HG03103 (cell line): ENCODE measurements around the gene SPSB1.

Experiments
- ATAC-seq: cut with Tn5 transposase; IDR thresholded peaks from one replicate; pipeline ENCODE4 v1.9.1; 2021; ENCODE audit warnings: low read depth; ENCODE audit not compliant: unreplicated experiment

The SPSB1 gene

DNA sequence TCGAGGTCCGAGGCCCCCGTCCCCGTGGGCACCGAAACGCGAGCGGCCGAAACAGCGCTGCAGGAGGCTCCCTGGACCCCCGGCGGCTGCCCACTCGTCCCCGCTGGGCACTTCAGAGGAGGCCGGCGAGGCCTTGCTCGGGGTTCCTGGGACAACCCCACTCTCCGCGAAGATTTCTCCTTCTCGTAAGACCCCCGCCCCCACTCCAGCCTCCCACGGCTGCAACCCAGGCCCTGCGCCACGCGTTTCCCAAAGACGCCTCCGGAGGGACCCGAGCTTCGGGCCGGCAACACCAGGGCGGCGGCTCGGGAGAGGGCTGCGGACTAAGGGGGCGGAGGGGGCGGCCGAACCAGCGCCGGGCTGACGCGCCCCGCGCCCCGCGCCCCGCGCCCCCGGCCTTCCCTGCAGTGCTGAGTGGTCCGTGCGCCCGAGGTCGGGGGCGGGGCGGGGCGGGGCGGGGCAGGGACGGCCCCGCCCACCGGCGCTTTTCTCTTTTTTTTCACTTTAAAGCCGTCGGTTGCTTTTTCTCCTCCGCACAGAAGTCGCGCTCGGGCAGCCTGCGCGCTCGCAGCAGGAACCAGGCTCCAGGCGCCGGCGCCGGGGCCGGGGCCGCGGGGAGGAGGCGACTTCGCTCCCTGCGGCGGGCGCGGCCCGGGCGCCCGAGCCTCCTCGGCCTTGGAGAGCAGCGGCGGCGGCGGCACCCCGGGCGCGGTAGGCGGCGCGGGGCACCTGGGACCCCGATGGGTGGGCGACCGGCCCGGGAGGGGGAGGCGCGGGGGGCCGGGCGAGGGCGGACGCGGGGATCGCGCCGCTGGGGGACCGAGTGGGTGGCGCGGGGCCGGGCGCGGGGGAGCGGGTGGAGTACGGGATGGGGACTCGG, at the start of gene SPSB1:
TSS of gene SPSB1 (plus strand) at position 534 of the 880 bp plus-strand sequence. CDS start 62,998 bp downstream, outside the sequence.
- ATAC-seq: no peak

DNA sequence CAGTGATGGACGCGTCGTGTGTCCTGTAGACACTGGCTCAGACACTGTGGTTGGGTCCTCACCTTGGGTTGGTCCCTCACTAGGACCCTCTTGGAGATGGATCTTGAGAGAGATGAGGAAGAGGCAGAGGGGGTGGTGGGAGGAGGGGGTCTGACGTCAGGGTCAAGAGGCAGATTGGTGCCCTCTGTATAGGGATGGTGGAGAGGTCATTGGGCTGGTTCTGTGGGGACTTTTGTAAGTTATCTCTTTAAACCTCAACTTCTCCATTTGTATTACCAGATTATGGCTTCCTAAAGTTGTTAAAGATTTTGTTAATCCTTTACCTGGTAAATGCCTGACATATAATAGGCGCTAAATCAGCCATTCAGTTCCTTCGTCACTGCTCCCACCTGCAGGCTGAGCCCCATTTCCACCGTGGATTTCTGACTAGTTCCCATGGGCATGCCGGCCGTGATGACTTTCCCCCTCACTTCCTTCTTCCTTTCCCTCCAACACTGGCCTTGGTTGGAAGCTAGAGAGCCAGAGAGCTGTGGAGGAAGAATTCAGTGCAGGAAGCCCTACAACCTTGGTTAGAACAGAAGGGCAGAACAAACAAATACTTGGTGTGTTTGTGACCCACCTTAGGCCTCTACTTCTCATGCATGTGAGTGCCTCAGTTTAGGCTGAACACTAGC, 49.5 kb upstream of the SPSB1 start:
- no peak for ATAC-seq

- ATAC-seq: no peak
These were observed 48.0 kb upstream of the SPSB1 start for GRCh38 chr1:9244501-9245229.

DNA sequence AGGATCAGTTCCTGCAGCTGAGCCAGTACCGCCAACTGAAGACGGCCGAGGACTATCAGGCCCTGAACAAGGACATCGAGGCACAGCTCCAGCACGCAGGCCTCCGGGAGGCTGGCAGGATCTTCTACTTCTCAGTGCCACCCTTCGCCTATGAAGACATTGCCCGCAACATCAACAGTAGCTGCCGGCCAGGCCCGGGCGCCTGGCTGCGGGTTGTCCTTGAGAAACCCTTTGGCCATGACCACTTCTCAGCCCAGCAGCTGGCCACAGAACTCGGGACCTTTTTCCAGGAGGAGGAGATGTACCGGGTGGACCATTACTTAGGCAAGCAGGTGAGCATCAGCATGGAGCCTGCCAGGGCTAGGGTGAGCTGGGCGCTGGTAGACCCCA, 47.5 kb upstream of the SPSB1 start:
- no peak for ATAC-seq

- ATAC-seq: no peak
These were observed 47.0 kb upstream of the SPSB1 start for GRCh38 chr1:9245661-9246060.

DNA sequence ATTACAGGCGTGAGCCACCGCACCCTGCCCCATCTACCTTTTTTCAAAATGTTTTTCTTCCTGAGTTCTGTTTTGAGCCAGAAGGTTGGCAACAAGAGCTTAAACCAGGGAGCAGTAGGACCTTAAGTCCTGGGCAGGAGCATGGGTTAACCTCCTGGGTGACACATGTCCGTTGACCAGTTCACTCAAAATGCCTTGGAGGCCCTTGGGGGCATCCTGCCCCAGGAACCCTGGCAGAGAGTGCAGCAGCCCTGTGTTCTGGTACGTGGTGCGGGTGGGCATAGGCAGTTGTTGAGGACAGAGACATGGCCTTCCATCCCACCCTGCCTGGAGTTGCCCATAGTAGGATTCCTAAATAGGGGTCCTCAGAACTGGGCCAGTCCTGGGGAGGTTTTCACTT, 46.5 kb upstream of the SPSB1 start:
- no peak for ATAC-seq

DNA sequence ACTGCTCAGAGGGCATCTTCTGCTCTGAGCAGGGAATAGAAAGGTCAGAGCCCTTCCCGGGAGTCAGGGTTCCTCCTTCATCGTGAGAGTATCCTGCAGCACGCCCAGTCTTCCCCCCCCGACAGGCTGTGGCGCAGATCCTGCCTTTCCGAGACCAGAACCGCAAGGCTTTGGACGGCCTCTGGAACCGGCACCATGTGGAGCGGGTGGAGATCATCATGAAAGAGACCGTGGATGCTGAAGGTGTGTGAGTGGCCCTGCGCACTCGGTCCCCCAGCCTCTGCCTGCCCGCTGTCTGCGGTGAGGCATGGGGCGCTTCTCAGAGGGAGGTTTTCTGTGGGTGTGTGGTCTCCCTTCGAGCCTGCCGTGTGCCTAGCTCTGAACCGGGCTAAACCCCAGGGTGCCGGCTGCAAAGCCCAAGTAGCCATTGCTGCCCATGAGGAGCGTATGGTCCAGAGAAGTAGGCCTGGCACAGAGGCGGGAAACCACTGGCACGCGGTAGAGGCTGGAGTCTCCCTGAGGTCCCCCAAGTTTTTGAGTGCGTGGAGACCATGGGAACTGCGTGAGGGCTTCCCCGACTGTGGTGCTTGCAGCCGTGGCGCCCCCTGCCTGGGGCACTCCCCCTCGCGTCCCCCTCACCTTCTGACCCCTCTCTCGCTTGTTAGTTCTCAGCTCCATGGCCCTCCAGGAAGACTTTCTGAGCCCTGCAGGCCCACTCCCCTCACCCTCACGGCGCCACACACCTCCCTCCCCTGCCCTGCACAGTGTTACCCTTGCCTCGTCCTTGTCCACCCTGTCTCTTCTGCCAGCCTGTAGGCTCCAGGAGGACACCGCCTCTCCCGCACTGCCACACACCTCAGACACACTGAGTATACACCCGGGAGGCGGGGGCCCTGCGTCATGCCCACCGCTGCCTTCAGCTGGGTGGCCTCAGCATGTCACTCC, 45.6 kb upstream of the SPSB1 start:
- no peak for ATAC-seq

GRCh38 chr1:9247894-9248293, 44.8 kb upstream of the SPSB1 start:
- no peak for ATAC-seq

DNA sequence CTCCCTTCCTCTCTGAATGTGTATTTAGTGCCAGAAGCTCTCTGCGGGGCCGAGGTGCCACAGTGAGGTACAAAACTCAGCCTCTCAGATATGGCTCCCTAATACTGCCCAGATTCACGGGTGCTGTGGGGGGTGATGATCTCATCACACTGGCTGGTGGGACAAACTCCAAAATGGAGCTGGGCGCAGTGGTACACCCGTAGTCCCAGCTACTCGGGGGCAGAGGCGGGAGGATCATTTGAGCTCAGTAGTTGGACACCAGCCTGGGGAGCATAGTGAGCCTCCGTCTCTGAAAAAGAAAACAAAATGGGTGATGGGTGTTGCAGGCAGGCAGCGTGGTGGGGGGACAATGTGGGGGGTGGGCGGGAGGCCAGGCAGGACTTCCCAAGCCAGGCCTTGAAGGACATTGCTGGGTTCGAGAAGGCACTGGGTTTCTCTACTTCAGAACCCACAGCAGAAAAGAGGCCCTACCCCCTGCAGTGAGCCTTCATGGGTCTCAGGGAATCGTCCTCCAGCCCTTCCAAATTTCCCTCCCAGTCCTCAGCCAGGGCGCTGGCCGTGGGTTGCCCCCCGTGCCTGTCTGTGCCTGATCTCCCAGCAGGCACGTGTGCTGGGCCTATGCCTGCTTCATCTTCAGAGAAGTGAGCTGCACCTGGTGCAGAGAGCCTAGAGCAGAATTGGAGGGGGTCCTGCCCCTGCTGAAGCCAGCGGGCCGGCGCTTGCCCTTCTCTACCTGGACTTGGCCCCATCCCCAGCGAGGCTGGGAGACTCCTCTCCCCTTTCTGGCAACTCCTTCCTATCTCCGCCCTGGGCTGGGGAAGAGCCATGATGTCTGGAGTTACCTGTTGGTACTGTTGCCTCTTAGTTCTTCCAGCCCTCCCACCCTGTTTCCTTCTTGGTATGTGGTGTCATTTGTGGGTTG, 44.1 kb upstream of the SPSB1 start:
- no peak for ATAC-seq

DNA sequence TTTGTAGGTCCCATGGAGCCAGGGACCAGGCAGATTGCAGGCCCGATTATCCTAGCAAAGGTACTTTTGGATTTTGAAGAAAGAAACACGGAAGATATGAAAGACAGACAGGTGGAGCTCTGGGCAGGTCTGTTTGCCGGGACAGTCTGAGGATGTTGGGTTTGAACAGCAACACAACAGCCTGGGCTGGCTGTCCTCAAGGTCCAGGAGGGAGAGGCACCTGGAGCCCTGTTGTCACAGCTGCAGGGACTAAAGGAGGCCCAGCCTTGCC, 43.5 kb upstream of the SPSB1 start:
- no peak for ATAC-seq

DNA sequence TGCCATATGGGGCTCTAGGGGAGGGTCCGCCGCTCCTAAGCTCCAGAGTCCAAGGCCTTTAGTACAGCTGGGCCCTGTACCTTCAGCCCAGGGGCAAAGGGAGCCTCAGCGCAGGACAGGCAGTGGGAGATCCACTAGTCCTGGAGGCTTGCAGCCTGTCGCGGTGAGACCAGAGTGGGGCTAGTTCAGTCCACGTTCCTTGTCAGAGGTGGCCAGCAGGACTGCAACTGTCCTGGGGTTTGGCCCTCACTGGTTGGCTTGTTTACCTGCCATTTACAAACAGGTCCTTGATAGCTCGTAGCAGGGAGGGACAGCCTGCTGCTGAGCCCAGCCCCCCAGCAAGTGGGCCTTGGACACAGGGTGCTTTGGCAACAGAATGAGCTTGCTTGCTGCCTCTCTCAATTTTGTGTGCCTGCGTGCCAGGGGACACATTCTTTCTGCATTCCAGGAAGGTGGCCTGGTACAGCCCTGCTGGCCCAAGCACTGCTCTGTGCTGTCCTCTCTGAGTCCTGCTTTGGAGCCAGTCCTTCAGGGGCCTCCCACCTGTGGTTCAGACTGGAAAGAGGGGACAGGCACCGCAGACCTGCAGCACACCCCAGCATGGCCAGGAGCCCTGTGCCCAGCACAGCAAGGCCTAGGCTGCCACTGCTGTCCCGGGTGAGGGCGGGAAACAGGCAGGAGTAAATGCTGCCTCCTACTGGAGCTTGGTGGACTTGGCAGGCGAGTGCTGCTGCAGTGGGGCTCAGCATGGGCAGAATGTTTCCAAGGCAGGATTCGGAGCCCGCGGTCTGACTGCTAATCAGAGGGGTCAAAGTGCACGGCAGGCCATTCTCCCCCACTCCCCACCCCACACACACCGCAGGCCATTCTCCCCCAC, 42.9 kb upstream of the SPSB1 start:
- ATAC-seq: no peak

DNA sequence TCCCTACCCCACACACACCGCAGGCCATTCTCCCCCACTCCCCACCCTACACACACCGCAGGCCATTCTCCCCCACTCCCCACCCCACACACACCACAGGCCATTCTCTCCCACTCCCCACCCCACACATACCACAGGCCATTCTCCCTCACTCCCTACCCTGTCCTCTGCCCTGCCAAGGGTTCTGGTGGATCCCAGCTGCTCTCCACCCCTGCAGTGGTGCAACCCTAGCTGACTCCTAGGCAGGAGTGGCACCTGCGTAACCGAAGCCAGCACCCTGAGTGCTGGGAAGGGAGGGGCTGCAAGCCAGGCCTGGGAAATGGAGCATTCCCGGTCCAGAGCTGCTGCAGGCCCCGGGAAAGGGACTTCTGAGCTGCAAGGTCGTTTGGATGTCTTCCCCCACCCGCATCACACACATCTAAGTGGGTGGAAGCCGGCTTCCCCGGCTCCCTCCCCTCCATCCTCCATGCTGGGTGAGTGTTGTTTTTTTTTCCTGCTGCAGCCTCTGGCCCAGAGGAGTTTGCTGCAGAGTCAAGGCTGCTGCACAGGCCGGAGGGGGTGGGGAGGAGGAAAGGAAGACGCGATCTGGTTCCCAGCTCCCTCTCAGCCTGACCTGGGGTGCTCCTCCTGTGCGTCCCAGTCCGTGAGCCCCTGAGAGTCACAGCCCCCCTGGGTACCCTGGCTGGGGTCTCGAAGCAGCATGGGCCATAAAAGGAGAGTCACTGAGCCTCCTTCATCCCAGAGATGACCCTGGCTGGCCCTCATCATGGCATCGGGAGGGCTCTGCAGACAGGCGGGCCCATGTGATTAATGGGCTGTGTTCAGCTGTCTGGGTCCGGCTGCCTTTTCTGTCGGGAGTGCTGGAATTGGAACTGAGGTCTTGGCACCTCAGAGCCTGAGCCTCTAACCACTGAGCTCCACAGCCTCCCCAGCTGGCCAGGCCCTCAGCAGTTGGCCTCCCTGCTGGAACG, 42.0 kb upstream of the SPSB1 start:
- no peak for ATAC-seq

DNA sequence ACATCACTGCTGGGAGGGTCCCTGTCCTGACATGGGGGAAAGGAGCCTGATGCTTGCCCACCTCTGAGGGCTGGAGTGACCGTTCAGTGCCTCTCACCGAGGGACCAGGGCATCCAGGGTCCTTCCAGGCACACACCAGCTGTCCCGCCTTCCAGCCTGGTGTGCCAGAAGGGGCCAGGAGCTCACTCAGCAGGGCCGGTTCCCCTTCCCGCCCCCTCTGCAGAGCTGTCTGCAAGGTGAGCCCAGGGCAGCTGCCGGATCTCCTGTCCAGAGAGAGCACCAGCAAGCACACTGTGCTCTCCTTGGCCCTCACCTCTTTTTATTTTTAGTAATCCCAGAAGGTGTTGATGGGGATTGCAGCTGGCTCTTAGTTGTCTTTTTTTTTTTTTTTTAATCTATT, 41.2 kb upstream of the SPSB1 start:
- no peak for ATAC-seq

- no peak for ATAC-seq
These were observed 39.7 kb upstream of the SPSB1 start for GRCh38 chr1:9253004-9253403.

- ATAC-seq: no peak
These were observed 39.1 kb upstream of the SPSB1 start for GRCh38 chr1:9253453-9254105.

DNA sequence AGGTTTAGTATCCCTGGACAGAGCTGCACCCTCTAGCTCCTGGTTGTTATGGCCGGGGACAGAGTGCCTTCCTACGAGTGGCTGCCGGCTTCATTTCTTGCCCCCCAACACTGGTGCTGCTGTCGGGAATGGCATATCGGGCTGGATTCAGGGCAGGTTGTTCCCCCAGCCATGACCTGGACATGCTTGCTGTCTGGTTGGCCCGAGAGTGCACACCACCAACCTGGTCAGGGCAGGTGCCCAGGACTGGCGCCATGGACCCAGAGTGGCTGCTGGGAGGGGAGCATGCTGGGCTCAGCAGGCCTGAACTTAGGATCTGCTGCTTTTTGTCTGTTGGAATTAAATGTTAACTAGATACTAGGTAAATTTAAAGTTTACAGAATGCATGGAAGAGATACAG, 36.4 kb upstream of the SPSB1 start:
- ATAC-seq: no peak

DNA sequence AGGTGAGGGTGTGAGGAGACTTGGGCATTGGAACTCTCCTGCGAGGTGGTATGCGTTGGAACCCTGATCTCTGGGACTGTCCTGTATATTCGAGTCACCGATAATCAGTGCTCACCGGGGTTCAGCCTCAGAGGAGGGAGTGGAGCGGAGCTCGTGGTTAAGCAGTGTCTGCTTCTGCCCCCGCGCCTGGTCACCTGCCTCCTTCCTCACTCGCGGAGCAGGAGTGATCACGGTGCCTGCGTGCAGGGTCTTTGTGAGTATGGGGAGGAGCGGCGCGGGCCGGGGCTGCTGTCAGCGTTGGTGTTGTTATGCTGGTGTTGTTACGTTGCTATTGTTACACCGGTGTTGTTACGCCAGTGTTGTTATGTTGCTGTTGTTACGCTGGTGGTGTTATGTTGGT, 34.8 kb upstream of the SPSB1 start:
- no peak for ATAC-seq
